HL-60/S4 (cell line): ENCODE data around the gene VEPH1.

Source experiments
- in situ Hi-C: fragments of 300-500 bp; cut with MboI; formaldehyde crosslinking; loops from 2 replicates; pipeline ENCODE4 v1.14.3; 2022; ENCODE audit warnings: low sequenced_read_pairs

The VEPH1 gene

DNA sequence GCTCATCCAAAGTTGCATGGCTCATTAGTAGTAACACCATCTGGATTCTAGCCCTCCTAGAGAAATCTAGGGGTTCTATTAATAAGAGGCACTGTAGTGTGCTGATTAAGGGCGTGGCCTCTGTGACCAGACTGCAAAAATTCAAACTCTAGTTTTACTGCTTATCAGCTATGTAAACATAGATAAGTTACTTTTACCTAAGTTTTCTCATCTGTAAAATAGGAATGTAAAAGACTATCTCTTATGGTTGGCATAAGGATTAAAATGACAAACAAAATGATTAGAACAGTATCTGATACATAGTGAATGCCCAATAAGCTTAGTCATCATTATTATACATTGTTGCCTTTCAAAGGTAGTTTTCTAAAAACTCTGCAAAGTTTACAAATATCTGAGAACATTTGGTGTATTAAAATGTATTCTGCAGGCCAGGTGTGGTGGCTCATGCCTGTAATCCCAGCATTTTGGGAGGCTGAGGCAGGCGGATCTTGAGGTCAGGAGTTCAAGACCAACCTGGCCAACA lies 62.1 kb downstream of the VEPH1 start:
- in situ Hi-C loops: no loop called here

- in situ Hi-C loops: no loop called here
Measured at GRCh38 chr3:157438194-157438730, 65.0 kb downstream of the VEPH1 start.

- in situ Hi-C loops: no loop called here
Measured at GRCh38 chr3:157436583-157437291, 66.5 kb downstream of the VEPH1 start, which contains the start of gene PTX3. Gene PTX3, plus strand, starts transcription at chr3:157436850. Its CDS starts 84 bp downstream, at chr3:157436934.

- in situ Hi-C loops: no loop called here
Measured at GRCh38 chr3:157429708-157430107, 73.5 kb downstream of the VEPH1 start.

DNA sequence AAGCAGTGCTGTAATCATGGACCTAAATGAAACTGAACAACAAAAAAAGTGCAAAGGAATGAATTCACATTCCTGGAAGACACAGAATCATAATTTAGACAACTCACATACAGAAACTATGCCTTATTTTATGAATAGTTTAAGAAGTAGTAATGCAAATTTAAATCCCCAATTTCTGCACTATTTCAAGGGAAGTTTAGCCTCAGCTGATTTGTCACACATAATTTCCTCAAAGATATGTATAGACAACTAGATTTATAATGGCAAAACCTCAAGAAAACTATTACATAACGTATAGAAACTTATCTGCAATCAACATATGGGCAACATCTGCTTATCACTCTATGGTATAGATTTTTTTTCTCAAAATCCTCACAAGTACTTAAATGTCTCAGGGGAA lies 74.4 kb downstream of the VEPH1 start:
- in situ Hi-C loops: no loop called here

DNA sequence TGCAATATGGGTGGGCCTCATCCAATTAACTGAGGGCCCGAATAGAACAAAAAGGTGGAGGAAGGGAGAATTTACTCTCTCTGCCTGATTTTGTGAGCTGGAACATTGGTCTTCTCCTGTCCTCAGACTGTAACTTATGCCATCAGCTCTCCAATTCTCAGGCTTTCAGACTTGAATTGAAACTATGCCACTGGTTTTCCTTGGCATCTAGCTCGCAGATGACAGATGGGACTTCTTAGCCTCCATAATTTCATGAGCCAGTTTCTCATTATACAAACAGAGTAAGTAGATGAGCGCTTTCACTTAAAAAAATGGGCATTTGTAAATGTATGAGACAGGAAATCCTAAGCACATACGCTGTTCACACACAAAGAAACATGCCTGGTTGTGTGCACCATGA lies 75.3 kb downstream of the VEPH1 start:
- in situ Hi-C loops: no loop called here

GRCh38 chr3:157423337-157423736 lies 79.9 kb downstream of the VEPH1 start:
- in situ Hi-C loops: no loop called here

GRCh38 chr3:157420606-157421130 lies 82.5 kb downstream of the VEPH1 start:
- in situ Hi-C loops: no loop called here

- in situ Hi-C loops: no loop called here
Measured at GRCh38 chr3:157418104-157418503, 85.1 kb downstream of the VEPH1 start.

DNA sequence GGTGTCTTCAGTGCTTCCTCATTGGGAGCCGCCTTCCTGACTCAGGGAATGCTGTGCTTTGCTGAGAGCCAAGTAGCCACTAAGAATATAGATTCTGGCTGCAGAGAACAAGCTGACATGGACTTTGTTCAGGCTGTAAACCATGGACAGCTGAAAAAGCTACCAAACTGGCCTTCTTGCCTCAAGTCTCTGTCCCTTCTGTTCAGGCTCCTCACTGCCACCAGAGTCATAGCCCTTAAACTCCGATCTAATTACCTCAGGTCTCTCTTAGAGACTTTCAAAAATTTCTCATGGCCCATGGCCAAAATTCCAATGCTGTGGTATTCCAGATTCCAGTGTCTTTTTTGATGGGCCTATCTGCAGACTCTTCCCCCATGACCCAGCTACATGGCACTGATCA lies 86.0 kb downstream of the VEPH1 start:
- in situ Hi-C loops: no loop called here

GRCh38 chr3:157416347-157417087 lies 86.7 kb downstream of the VEPH1 start:
- in situ Hi-C loops: no loop called here

- in situ Hi-C loops: no loop called here
Measured at GRCh38 chr3:157414861-157415260, 88.4 kb downstream of the VEPH1 start.

- in situ Hi-C loops: no loop called here
Measured at GRCh38 chr3:157412323-157412855, 90.8 kb downstream of the VEPH1 start.

- in situ Hi-C loops: no loop called here
Measured at GRCh38 chr3:157410945-157411344, 92.3 kb downstream of the VEPH1 start.

- in situ Hi-C loops: no loop called here
Measured at GRCh38 chr3:157409516-157409915, 93.7 kb downstream of the VEPH1 start.

DNA sequence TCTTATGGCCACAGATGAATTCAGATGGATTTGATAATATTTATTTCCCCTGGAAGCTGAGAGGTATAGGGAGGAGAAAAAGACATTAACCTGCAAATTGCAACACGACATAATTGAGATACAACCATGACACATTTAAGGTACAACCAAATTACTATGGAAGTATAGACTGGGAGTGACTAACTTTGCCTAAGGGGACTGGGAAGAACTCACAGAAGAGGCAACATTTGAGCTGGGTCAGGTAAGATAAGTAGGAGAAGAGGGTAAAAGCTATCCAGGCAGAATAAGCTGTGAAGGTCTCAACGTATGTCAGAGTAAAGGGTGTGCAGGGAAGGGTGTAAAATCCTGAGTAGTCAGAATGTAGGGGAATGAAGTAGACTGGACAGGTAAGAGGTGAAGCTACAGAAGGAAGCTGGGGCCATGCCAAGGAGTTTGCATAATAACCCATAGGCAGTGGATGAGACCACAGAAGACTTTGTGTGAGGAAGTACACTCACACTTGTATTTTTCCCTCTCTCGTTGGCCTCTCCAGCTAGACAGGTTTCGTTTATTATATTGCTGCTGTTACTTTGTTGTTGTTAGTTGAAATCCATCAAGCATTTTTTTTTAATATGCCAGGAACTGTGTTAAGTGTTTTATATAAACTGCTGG lies 94.6 kb downstream of the VEPH1 start:
- in situ Hi-C loops: no loop called here

GRCh38 chr3:157407769-157408168 lies 95.4 kb downstream of the VEPH1 start:
- in situ Hi-C loops: no loop called here

- in situ Hi-C loops: no loop called here
Measured at GRCh38 chr3:157406394-157406793, 96.8 kb downstream of the VEPH1 start.

DNA sequence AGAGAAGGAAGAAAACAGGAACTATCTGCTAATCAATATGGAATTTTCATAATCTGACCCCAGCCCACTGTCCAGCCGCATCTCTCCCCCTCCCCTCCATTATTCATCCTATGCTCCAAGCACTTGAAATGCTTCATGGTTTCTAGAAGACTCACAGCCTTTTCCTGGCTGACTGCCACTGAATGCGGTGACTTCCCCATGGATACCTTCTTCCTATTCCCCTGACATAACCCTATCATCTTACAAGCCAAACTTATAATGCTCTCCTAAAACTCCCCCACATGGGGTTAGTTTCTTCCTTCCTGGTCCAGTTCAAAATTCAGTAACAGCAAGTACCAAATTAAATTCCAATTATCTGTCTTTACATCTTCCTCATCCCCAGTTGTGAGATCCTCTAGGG lies 97.8 kb downstream of the VEPH1 start:
- in situ Hi-C loops: no loop called here

DNA sequence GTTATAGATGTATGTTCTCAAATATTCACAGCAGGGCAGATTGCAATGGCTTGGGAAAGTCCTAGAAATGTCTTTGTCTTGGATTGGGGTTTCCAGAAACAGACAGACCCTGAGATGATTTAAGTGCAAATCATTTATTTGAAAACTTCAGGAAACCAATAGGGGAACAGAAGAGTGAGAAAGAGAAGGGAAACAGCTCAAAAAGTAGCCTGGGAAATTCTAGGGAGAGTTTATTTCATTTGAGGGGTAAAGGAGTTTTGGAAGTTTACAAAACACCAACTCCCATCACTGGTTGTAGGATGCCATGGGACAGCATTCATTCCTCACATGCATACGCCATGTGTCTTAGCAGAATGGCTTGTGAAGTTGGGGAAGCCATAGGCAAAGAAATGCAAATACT lies 98.8 kb downstream of the VEPH1 start:
- in situ Hi-C loops: no loop called here

- in situ Hi-C loops: no loop called here
Measured at GRCh38 chr3:157398598-157398997, 104.6 kb downstream of the VEPH1 start.
